Measurements from ENCODE around the gene KHSRP.
A peak's percentile ranks its signal among the peaks of the same experiment; 100 is the strongest.
"Not testable (repeated sequence)": the region's sequence is repeated elsewhere in the genome, so short reads cannot be mapped to it uniquely, and the experiment has no call there.

The KHSRP gene

DNA sequence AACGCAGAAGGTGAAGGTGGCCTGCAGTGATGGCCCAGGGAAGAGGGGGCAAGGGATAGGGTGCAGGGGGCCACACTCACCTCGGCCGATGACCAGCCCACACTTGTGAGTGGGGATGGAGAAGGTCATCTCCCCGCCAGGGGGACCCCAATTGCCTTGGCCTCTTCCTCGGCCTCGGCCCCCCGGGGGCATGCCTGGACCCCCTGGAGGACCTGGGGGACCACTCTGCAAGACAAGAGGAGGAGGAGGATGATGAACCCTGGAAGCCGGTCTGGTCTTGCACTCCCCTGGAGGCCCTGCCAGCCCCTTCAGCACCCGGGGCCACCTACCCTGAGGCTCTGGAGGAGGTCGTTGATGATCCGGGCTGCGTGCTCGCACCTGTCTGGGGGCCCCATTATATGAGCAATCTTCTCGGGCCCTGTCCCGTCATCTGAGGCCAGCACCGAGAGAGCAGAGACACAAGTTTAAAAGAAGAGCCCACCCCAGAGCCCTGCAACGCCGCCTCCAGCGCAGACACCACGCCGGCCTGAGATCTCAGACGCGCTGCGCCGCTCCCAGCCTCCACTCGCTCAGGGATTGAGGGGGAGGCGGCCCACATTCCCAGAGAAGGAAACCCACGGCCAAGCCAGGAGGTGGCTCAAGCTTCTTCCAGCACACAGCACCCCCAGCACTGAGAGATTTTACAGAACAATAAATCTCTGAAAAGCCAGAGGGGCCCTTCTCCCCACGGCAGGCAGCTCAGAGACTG lies 7.8 kb downstream of the KHSRP start:
- DNase-seq (ENCODE audit: low spot score), result no peak

DNA sequence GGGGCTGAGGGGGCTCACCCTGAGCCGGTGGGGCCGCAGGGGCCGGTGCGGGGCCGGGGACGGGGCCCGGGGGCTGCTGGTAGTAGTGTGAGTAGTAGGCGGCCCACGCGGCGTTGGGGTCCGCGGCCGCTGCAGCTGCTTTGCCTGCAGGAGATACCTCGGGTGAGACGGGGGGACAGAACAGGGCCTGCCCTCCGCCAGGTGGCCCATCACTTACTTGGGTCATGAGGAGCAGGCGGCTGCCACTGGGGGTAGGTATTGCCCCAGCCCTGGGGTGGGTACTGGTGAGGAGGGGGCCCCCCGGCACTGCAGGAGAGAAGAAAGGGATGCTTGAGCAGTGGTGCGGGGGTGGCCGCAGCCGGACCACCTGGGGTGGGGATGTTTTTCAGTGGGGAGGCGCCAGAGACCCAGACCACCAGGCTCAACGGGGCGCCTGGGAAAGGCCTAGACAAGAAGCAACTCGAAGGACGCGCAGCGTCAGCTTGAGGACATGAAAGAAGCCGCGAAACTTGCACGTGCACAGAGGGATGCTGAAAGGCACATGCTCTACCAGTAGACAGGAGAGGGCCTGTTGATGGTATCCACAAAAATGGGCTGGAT lies 8.9 kb downstream of the KHSRP start:
- DNase-seq (ENCODE audit: low spot score), result no peak

GRCh38 chr19:6414793-6415590 lies 9.6 kb downstream of the KHSRP start:
- DNase-seq (ENCODE audit: low spot score), result no peak

- DNase-seq (ENCODE audit: low spot score), result no peak
Observed at GRCh38 chr19:6413721-6414643, 10.6 kb downstream of the KHSRP start.

DNA sequence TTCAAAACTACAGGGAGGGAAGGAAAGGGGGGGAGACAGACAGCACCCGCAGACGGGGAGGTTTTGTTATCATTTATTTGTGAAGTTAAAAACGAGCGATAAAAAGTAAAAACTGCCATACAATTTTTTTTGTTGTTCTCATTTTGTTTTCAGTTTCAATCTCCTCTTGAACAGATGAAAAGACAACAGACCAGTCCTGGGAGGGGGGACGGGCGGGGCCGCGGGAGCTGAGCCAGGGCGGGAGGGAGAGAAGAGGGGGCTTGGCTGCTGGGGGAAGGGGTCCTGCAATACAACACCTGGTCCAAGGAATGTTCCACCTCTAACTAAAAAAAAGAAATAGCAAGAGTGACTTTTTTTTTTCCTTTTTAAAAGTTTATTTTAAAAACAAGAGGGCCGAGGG lies 11.3 kb downstream of the KHSRP start:
- no peak for DNase-seq (ENCODE audit: low spot score)

DNA sequence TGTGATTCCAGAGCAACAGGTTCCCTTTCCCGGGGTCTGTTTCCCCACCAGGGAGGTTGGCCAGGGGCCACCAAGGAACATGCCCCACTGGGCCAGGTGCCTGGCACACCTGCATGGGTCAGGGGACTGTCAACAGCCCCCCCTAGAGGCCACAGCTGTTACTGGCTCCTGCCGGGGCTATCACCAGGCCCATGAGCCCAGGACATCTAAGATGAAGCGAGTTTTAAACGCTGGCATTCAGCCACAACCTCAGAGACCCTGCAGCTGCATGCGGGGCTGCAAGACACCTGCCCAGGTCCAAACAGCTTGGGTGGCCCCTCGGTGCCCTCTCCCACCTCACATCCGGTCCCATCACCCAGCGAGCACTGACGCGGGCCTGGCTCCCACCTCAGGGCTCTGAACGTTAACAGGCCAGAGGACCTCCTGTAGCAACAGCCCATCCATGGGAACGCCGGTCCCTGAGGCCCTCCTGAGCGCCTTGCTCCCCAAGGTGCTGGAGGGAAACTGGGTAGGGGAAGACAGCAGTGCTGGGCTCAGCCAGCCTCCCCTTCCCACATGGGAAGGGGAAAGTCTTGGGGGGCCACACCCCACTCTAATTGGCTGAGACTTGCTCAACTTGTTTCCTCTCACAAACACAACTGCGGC lies 12.0 kb downstream of the KHSRP start:
- peak; percentile 83 for DNase-seq (ENCODE audit: low spot score)

- DNase-seq (ENCODE audit: low spot score), result no peak
Observed at GRCh38 chr19:6412061-6412446, 12.6 kb downstream of the KHSRP start.

DNA sequence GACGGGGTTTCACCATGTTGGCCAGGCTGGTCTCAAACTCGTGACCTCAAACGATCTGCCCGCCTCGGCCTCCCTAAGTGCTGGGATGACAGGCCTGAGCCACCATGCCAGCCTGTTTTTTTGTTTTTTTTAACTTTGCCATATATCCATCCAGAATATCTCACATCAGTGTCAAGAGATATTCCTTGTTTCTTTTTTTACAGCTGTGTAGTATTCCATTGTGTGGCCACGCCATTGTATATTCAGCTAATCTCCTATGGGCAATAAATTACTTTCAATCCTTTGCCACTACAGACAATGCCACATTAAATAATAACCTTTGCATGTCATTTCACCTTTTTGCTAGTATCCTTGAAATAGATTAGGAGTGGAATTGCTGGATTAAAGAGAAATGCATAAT lies 15.3 kb downstream of the KHSRP start:
- DNase-seq (ENCODE audit: low spot score), result no peak

DNA sequence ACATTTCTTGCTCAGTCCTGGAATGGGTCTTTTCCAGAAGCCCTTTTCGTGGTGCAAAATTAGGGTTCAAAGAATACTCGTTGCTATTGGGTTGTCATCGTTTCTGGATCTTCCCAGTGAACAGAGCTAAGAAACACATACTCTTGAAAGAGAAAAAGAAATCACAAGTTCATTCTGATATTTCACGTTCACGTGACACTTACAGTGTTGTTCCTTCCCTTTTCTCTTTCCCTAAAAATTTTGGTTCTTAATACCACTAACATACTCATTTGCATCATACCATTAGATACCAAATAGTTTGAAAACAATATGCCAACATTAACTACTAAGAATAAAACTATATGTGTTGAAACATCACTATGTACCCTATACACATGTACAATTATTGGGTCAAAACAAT lies 18.2 kb downstream of the KHSRP start:
- no peak for DNase-seq (ENCODE audit: low spot score)

DNA sequence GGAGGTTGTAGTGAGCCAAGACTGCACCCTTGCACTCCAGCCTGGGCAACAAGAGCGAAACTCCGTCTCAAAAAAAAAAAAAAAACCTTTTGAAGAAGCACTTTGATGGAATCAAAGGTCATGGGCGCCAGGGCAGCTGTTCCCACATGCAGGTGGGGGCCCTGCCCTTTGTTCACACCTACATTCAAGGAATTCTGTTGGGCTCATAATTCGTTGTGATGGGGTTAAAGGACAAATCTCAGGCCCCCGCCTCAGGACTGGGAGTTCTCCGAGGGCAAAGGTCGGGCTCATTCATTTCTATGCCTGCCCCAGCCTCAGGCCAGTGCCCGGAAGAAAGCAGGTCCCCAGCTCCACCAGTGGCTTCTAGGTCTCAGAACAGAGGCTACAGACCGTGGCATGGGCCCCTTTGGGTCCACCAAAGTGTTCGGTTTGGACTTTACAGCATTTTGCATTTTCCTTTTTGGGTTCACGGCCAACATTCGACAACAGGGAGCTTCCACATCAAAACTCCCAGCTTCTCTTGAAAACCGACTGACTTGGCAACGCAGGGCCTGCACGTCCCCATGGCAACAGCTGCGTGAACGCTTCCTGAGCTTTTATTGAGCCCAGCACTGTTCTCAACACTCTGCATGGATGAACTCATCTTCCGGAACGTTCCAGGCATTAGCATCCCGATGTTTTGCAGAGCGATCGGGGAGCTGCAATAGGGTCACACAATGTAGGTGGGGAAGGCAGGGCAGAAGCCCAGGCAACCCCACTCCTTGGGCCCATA lies 21.6 kb downstream of the KHSRP start:
- DNase-seq (ENCODE audit: low spot score), result no peak

DNA sequence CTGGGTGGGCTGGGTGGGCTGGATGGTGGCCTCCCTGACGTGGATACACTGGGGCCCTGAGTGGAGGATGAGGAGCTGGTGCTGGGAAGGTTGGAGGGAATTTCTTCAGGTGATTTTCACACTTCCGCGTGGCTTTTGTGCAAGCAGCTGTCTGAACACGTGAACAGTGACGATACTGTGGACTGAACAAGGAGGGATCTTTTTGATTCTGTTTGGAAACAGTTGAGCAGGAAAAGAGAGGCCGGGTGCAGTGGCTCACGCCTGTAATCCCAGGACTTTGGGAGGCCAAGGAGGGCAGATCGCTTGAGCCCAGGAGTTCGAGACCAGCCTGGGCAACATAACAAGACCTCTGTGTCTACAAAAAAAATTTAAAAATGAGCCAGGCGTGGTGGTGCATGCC lies 22.6 kb downstream of the KHSRP start:
- DNase-seq (ENCODE audit: low spot score), result no peak

DNA sequence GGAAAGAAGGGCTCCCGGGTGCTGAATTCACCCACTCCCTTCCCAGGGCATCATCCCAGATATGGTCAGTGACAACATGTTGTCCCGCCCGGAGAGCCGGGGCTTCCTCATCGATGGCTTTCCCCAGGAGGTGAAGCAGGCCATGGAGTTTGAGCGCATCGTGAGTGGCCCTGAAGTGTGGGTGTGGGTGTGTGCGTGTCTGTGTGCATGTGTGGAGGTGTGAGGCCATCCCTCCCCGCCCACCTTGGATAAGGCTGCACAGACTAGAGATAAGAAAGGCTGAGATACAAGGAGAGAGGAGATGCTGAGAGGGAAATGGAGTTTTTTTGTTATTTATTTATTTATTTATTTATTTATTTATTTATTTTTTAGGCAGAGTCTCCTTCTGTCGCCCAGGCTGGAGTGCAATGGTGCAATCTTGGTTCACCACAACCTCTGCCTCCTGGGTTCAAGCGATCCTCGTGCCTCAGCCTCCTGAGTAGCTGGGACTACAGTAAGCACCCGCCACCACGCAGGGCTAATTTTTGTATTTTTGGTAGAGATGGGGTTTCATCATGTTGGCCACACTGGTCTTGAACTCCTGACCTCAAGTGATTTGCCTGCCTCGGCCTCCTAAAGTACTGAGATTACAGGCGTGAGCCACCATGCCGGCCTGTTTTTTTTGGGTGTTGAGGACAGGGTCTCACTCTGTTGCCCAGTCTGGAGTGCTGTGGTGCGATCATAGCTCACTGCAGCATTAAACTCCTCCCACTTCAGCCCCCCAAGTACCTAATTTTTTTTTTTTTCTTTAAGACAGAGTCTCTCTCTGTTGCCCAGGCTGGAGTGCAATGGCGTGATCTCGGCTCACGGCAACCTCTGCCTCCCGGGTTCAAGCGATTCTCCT lies 24.3 kb downstream of the KHSRP start:
- not testable (repeated sequence) for DNase-seq (ENCODE audit: low spot score)

DNA sequence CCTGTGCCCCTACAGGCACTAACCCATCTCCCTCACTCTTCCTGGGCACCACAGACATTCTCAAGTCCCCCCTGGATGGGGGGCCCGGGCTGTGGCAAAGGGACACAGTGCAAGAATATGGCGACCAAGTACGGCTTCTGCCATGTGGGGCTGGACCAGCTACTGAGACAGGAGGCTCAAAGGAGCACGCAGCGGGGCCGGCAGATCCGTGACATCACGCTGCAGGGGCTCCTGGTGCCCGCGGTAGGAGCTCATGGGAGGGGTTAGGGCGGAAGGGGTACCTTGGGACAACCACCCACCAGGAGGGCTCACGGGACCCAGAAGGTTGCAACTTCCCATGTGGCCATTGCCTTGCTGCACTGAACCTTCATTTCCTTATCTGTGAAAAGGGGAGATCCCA lies 28.3 kb downstream of the KHSRP start:
- DNase-seq (ENCODE audit: low spot score), result no peak

GRCh38 chr19:6394831-6395230 lies 29.8 kb downstream of the KHSRP start:
- DNase-seq (ENCODE audit: low spot score), result no peak

GRCh38 chr19:6393983-6394412 lies 30.6 kb downstream of the KHSRP start:
- peak; percentile 72 for DNase-seq (ENCODE audit: low spot score)

DNA sequence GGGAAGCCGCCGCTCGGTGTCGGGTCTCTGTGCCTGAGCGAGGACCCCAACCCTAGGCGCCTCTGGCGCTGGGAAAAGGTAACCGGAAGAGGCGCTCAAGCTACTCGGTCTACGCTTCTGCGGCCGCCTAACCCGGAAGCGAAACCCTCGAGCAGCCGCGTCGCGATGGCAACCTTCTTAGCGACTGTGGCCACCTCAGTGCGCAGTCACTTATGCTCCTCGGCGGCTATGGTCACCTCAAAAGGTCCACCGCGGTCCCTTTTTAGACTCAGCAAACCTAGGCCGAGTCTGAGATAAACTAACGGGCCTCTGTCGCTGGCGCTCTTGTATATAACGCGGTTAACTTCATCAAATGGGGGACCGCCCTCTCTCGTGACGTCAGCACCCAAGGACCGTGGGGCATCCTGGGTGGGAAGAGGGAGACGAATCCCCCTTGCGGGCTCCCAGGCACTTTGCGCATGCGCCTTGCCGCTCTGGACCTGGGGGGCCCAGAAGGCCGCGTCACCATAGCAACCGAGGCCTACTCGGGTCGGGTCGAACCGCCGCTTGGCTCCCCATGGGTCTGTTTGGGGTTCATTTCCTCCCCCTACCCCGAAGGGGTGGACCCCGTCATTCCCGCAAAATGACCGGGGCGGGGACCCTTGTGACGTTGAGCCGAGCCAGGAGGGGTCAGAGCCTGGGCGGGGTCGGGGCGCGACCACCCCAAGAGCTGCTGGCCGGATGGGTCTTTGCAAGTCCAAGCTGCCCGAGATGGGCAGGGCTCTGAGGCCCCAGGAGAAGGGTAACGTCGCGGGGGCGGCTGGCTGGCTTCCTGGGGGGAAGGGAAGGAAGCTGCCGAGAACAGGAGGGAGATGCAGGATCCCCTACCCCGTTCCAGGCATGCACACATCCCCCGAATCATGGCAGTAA lies 31.3 kb downstream of the KHSRP start, which contains the start of gene GTF2F1:
Gene GTF2F1, minus strand, starts transcription at position 91 of the 909 bp plus-strand sequence. CDS start 169 bp downstream, outside the sequence.
- peak; percentile 97 for DNase-seq (ENCODE audit: low spot score)

GRCh38 chr19:6392221-6393073 lies 32.2 kb downstream of the KHSRP start:
- no peak for DNase-seq (ENCODE audit: low spot score)

All from HuH-7.5 (cell line).